SK-N-MC (cell line): ENCODE results near the gene CMTM7.

Experiments
- EZH2 ChIP-seq: fragments of 200-600 bp; sonication (generic); IDR thresholded peaks from one replicate; pipeline ENCODE4 v1.6.1; 2017; ENCODE audit warnings: antibody characterized with exemption
- FOXP2 ChIP-seq: optimal IDR thresholded peaks from 2 replicates; pipeline ENCODE3; 2011; ENCODE audit warnings: mild to moderate bottlenecking, moderate library complexity; ENCODE audit not compliant: insufficient read depth; ENCODE audit errors: extremely low read length, control extremely low read depth
- POLR2AphosphoS5 ChIP-seq: IDR thresholded peaks from 2 replicates; pipeline ENCODE4 v1.6.1; 2012; ENCODE audit warnings: mild to moderate bottlenecking, low read depth, low read length, borderline replicate concordance

GRCh38 chr3:32502118-32502945 is 110.7 kb downstream of the CMTM7 start, which contains the start of gene CMTM6:
- TF ChIP-seq POLR2AphosphoS5 = peak; percentile 62; the same call in 1 of the 2 replicates
- no peak for TF ChIP-seq EZH2
- no peak for TF ChIP-seq FOXP2
